Activated B cell treated with CpG ODN at 0.5 μM for 24 hours (primary cell): ENCODE data around the gene BAZ1A. TPM values are rescaled to one million over a fixed set of nuclear protein-coding genes. Genes with fewer than 3 reads are reported as not detected.

Experiments
- ATAC-seq: fragments of 200-7000 bp; cut with Tn5 transposase; one replicate; pipeline ENCODE4 v1.10.0; 2021; ENCODE audit warnings: low read depth, mild to moderate bottlenecking, moderate library complexity
- CTCF ChIA-PET: fragments of 350-600 bp; sonication (Branson Sonifier 250); formaldehyde crosslinking; loops from one replicate; lab custom pipeline; 2021; ENCODE audit warnings: antibody characterized with exemption; lab: Charles Lee
- POLR2A ChIA-PET: fragments of 350-600 bp; sonication (Branson Sonifier 250); formaldehyde crosslinking; loops from one replicate; lab custom pipeline; 2021; ENCODE audit warnings: antibody characterized with exemption; lab: Charles Lee
- DNase-seq: peaks from one replicate; pipeline ENCODE4 v3.0.0; 2022
- H3K27ac Mint-ChIP-seq: one replicate; pipeline ENCODE4 v1.8.0; 2020; ENCODE audit warnings: mixed read lengths
- H3K27me3 Mint-ChIP-seq: one replicate; pipeline ENCODE4 v1.8.0; 2021; ENCODE audit warnings: mixed read lengths
- H3K36me3 Mint-ChIP-seq: one replicate; pipeline ENCODE4 v1.8.0; 2021; ENCODE audit warnings: low read depth, mixed read lengths
- H3K4me1 Mint-ChIP-seq: one replicate; pipeline ENCODE4 v1.8.0; 2021; ENCODE audit warnings: mixed read lengths
- H3K4me3 Mint-ChIP-seq: one replicate; pipeline ENCODE4 v1.8.0; 2020; ENCODE audit warnings: mild to moderate bottlenecking, mixed read lengths
- H3K9me3 Mint-ChIP-seq: one replicate; pipeline ENCODE4 v1.8.0; 2020; ENCODE audit warnings: mixed read lengths
- CTCF ChIP-seq: fragments of 200-600 bp; IDR thresholded peaks from one replicate; pipeline ENCODE4 v1.8.0; 2022; ENCODE audit warnings: antibody characterized with exemption, mild to moderate bottlenecking
- intact Hi-C: fragments of 100-400 bp; cut with micrococcal nuclease; formaldehyde crosslinking; loops from one replicate; pipeline ENCODE4 v1.15.1; 2024
- total RNA-seq: library from RNA; stranded (reverse); gene quantifications from 2 replicates; pipeline ENCODE4 v1.2.3, GENCODE V29; 2022

Gene BAZ1A
- total RNA-seq, 1 donor from 2014 or later, result 55.9 TPM

- Mint-ChIP-seq H3K36me3 (peaks cover 70% of the 10 kb centered on the region), H3K4me3 (no peak overlapping the region), H3K9me3 (no peaks in the 10 kb centered on the region), H3K4me1 (no peaks in the 10 kb centered on the region), H3K27ac (no peak overlapping the region), H3K27me3 (no peaks in the 10 kb centered on the region)
- CTCF ChIA-PET, result no interaction called here
- ATAC-seq (no peak), DNase-seq (no peak)
- no peak for TF ChIP-seq CTCF
- POLR2A ChIA-PET, result no interaction called here
- intact Hi-C loops, result no loop called here
Observed at GRCh38 chr14:34766060-34766459, 109.1 kb downstream of the BAZ1A start.

GRCh38 chr14:34755215-34755614 lies 119.9 kb downstream of the BAZ1A start:
- Mint-ChIP-seq H3K27ac (no peak overlapping the region), H3K27me3 (no peaks in the 10 kb centered on the region), H3K4me1 (no peaks in the 10 kb centered on the region), H3K4me3 (no peak overlapping the region), H3K9me3 (no peaks in the 10 kb centered on the region), H3K36me3 (peaks cover 56% of the 10 kb centered on the region)
- ATAC-seq, result no peak
- ChIA-PET POLR2A (no interaction called here), CTCF (no interaction called here)
- intact Hi-C loops, result no loop called here
- no peak for DNase-seq
- TF ChIP-seq CTCF, result no peak

GRCh38 chr14:34754687-34755086 lies 120.5 kb downstream of the BAZ1A start:
- ATAC-seq (no peak), DNase-seq (no peak)
- no peaks in the 10 kb centered on the region for H3K4me1 Mint-ChIP-seq
- no peaks in the 10 kb centered on the region for H3K27me3 Mint-ChIP-seq
- ChIA-PET CTCF (no interaction called here), POLR2A (no interaction called here)
- TF ChIP-seq CTCF, result no peak
- no peaks in the 10 kb centered on the region for H3K9me3 Mint-ChIP-seq
- intact Hi-C loops, result no loop called here
- no peak overlapping the region for H3K4me3 Mint-ChIP-seq
- peaks cover 53% of the 10 kb centered on the region for H3K36me3 Mint-ChIP-seq
- H3K27ac Mint-ChIP-seq, result no peak overlapping the region

- intact Hi-C loops, result no loop called here
- ChIA-PET CTCF (no interaction called here), POLR2A (no interaction called here)
- Mint-ChIP-seq H3K9me3 (no peaks in the 10 kb centered on the region), H3K27ac (no peak overlapping the region), H3K27me3 (no peaks in the 10 kb centered on the region), H3K4me1 (no peaks in the 10 kb centered on the region), H3K36me3 (peaks cover 37% of the 10 kb centered on the region), H3K4me3 (no peak overlapping the region)
- TF ChIP-seq CTCF, result no peak
- no peak for ATAC-seq
- no peak for DNase-seq
Observed at GRCh38 chr14:34750670-34751069, 124.5 kb downstream of the BAZ1A start.

GRCh38 chr14:34750233-34750632 lies 124.9 kb downstream of the BAZ1A start:
- H3K36me3 Mint-ChIP-seq, result peaks cover 33% of the 10 kb centered on the region
- H3K9me3 Mint-ChIP-seq, result no peaks in the 10 kb centered on the region
- H3K4me3 Mint-ChIP-seq, result no peak overlapping the region
- ChIA-PET CTCF (no interaction called here), POLR2A (no interaction called here)
- H3K27me3 Mint-ChIP-seq, result no peaks in the 10 kb centered on the region
- intact Hi-C loops, result no loop called here
- no peak for TF ChIP-seq CTCF
- ATAC-seq, result no peak
- H3K4me1 Mint-ChIP-seq, result no peaks in the 10 kb centered on the region
- H3K27ac Mint-ChIP-seq, result no peak overlapping the region
- DNase-seq, result no peak
